HL-60 (cell line): ENCODE measurements around the gene SYVN1.

Experiments
- POLR2AphosphoS5 ChIP-seq: IDR thresholded peaks from 2 replicates; pipeline ENCODE4 v1.6.1; 2012; ENCODE audit warnings: low read depth
- TF ChIP-seq, protein P1 (sequence below): IDR thresholded peaks from one replicate; pipeline ENCODE4 v1.5.1; 2011; ENCODE audit warnings: low read length, control low read depth, inconsistent platforms; ENCODE audit not compliant: insufficient read depth

- TF ChIP-seq, protein P1, sequence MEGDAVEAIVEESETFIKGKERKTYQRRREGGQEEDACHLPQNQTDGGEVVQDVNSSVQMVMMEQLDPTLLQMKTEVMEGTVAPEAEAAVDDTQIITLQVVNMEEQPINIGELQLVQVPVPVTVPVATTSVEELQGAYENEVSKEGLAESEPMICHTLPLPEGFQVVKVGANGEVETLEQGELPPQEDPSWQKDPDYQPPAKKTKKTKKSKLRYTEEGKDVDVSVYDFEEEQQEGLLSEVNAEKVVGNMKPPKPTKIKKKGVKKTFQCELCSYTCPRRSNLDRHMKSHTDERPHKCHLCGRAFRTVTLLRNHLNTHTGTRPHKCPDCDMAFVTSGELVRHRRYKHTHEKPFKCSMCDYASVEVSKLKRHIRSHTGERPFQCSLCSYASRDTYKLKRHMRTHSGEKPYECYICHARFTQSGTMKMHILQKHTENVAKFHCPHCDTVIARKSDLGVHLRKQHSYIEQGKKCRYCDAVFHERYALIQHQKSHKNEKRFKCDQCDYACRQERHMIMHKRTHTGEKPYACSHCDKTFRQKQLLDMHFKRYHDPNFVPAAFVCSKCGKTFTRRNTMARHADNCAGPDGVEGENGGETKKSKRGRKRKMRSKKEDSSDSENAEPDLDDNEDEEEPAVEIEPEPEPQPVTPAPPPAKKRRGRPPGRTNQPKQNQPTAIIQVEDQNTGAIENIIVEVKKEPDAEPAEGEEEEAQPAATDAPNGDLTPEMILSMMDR = no peak
- TF ChIP-seq POLR2AphosphoS5 = no peak
Observed at GRCh38 chr11:65086809-65087208, 47.5 kb downstream of the SYVN1 start.
